GM21526 (cell line): ENCODE measurements around the gene OR6T1.

Experiments used
- ATAC-seq: cut with Tn5 transposase; IDR thresholded peaks from one replicate; pipeline ENCODE4 v1.9.1; 2021; ENCODE audit warnings: moderate library complexity; ENCODE audit not compliant: unreplicated experiment, low FRiP score

OR6T1 gene

GRCh38 chr11:123943738-123944137, at the start of gene OR6T1:
Gene OR6T1 (minus strand): TSS chr11:123943838. CDS start chr11:123943838, 0 bp downstream.
- ATAC-seq = no peak

- no peak for ATAC-seq
These were observed 35.7 kb upstream of the OR6T1 start for GRCh38 chr11:123979311-123979710.

GRCh38 chr11:123977731-123978347, 34.2 kb upstream of the OR6T1 start, which contains the start of gene OR10S1:
Gene OR10S1 (minus strand): TSS chr11:123977781. CDS start chr11:123977664, 117 bp downstream.
- no peak for ATAC-seq

GRCh38 chr11:123976770-123977560, 33.3 kb upstream of the OR6T1 start:
- no peak for ATAC-seq

- ATAC-seq = no peak
These were observed 30.2 kb upstream of the OR6T1 start for GRCh38 chr11:123973816-123974215.

GRCh38 chr11:123956752-123957151, 13.1 kb upstream of the OR6T1 start:
- ATAC-seq = no peak

- no peak for ATAC-seq
These were observed 1.5 kb upstream of the OR6T1 start for GRCh38 chr11:123945132-123945531.

- no peak for ATAC-seq
These were observed 1.2 kb downstream of the OR6T1 start for GRCh38 chr11:123942413-123942812.

- no peak for ATAC-seq
These were observed 4.3 kb downstream of the OR6T1 start, which contains the start of gene OR4D5 for GRCh38 chr11:123939317-123939716. Gene OR4D5 (plus strand): TSS chr11:123939617. CDS start chr11:123939617, 0 bp downstream.

- no peak for ATAC-seq
These were observed 19.6 kb downstream of the OR6T1 start for GRCh38 chr11:123924027-123924426.

GRCh38 chr11:123920943-123921342, 22.7 kb downstream of the OR6T1 start:
- no peak for ATAC-seq

- no peak for ATAC-seq
These were observed 37.8 kb downstream of the OR6T1 start for GRCh38 chr11:123905826-123906225.

- no peak for ATAC-seq
These were observed 38.7 kb downstream of the OR6T1 start for GRCh38 chr11:123904932-123905331.

GRCh38 chr11:123903932-123904331, 39.7 kb downstream of the OR6T1 start:
- ATAC-seq = peak; percentile 95

GRCh38 chr11:123901867-123902266, 41.8 kb downstream of the OR6T1 start, which contains the start of gene OR8D4:
Gene OR8D4 (plus strand): TSS chr11:123902167. CDS start chr11:123906432, 4,265 bp downstream.
- no peak for ATAC-seq

GRCh38 chr11:123899792-123900191, 43.8 kb downstream of the OR6T1 start:
- no peak for ATAC-seq
